GM12878 (cell line): ENCODE data around the gene HBZ. TPM values are rescaled to one million over a fixed set of nuclear protein-coding genes. Genes with fewer than 3 reads are reported as not detected.

Experiments
- ATAC-seq: fragments of 200-7000 bp; cut with Tn5 transposase; 3 replicates; pipeline ENCODE4 v1.9.1; 2020; ENCODE audit warnings: mild to moderate bottlenecking, moderate library complexity
- BruUV-seq: library from RNA; stranded (reverse); fragments of 400-500 nt; replicated peaks from 2 replicates; lab custom pipeline; 2021; lab: Mats Ljungman, UMichigan
- CTCF ChIA-PET: fragments of 300-600 bp; sonication (Branson Sonifier 250); formaldehyde crosslinking; extraction: SDS; loops from one replicate; lab custom pipeline; 2021; ENCODE audit warnings: inconsistent platforms; lab: Yijun Ruan, JAX
- POLR2A ChIA-PET: fragments of 350-600 bp; formaldehyde crosslinking; extraction: SDS; loops from one replicate; lab custom pipeline; 2021; ENCODE audit warnings: inconsistent platforms; lab: Charles Lee
- RAD21 ChIA-PET: fragments of 300-600 bp; sonication (Branson Sonifier 250); formaldehyde crosslinking; loops from one replicate; lab custom pipeline; 2023; ENCODE audit warnings: antibody characterized with exemption; ENCODE audit not compliant: unreplicated experiment; lab: Charles Lee
- SMC1A ChIA-PET: fragments of 300-600 bp; sonication (Branson Sonifier 250); formaldehyde crosslinking; loops from one replicate; lab custom pipeline; 2023; ENCODE audit not compliant: unreplicated experiment, uncharacterized antibody; lab: Charles Lee
- DNase-seq: peaks from one replicate; pipeline ENCODE4 v3.0.0-alpha.2; 2011; ENCODE audit warnings: low read depth, low spot score
- FAIRE-seq: peaks from 3 replicates; lab custom pipeline; 2011; peaks lifted over from hg19 to GRCh38; lab: Jason Lieb, UNC
- H2AFZ ChIP-seq: 2 replicates; pipeline ENCODE4 v1.6.0; 2011; ENCODE audit warnings: low read depth, low read length, control low read depth; ENCODE audit not compliant: control insufficient read depth
- H3K27ac ChIP-seq: 2 replicates; pipeline ENCODE4 v1.5.1; 2011; ENCODE audit warnings: control low read depth; ENCODE audit not compliant: control insufficient read depth, insufficient read depth
- H3K27me3 ChIP-seq, 2 experiments: replicated peaks in 1 of 2; 2 replicates each; pipeline versions ENCODE4 v1.6.0 to v1.6.1; 2011; ENCODE audit warnings: low read length in 1 of 2; ENCODE audit not compliant: control insufficient read depth in 2 of 2, insufficient read depth in 2 of 2
- H3K36me3 ChIP-seq, 2 experiments: 2 replicates each; pipeline ENCODE4 v1.5.1; 2011; ENCODE audit warnings: low read length in 1 of 2; ENCODE audit not compliant: control insufficient read depth in 2 of 2, insufficient read depth in 2 of 2
- H3K4me1 ChIP-seq: 2 replicates; pipeline ENCODE4 v1.6.1; 2011; ENCODE audit warnings: mild to moderate bottlenecking, low read length, moderate library complexity, mixed read lengths; ENCODE audit not compliant: control insufficient read depth, insufficient read depth
- H3K4me2 ChIP-seq: 2 replicates; pipeline ENCODE4 v1.6.0; 2011; ENCODE audit warnings: control low read depth; ENCODE audit not compliant: control insufficient read depth, insufficient read depth
- H3K4me3 ChIP-seq: fragments of 200-600 bp; sonication (generic); 2 replicates; pipeline ENCODE4 v1.5.1; 2016
- H3K79me2 ChIP-seq: 2 replicates; pipeline ENCODE4 v1.6.0; 2011; ENCODE audit warnings: low read length; ENCODE audit not compliant: control insufficient read depth, insufficient read depth
- H3K9ac ChIP-seq: 2 replicates; pipeline ENCODE4 v1.8.0; 2011; ENCODE audit warnings: low read length, control low read depth, mixed read lengths; ENCODE audit not compliant: control insufficient read depth, insufficient read depth
- H3K9me3 ChIP-seq: replicated peaks from 3 replicates; pipeline ENCODE4 v1.5.1; 2011; ENCODE audit warnings: mild to moderate bottlenecking, low read length; ENCODE audit not compliant: control insufficient read depth, insufficient read depth
- H4K20me1 ChIP-seq: 2 replicates; pipeline ENCODE4 v1.6.0; 2011; ENCODE audit not compliant: control insufficient read depth, insufficient read depth
- BMI1 ChIP-seq: fragments of 450-650 bp; IDR thresholded peaks from 2 replicates; pipeline ENCODE4 v1.6.1; 2016; ENCODE audit warnings: mild to moderate bottlenecking, moderate library complexity, borderline replicate concordance
- CREB1 ChIP-seq: IDR thresholded peaks from 2 replicates; pipeline ENCODE4 v1.6.1; 2012; ENCODE audit warnings: low read depth, mild to moderate bottlenecking, inconsistent platforms
- EGR1 ChIP-seq, 2 experiments: IDR thresholded peaks; 1 replicate in 1 of 2; 2 replicates in 1 of 2; pipeline ENCODE4 v1.6.1; 2011 to 2012; ENCODE audit warnings: low read depth in 2 of 2, low read length in 2 of 2, borderline replicate concordance in 1 of 2, mild to moderate bottlenecking in 1 of 2, moderate library complexity in 1 of 2
- IKZF2 ChIP-seq, 2 experiments: fragments of 450-650 bp; IDR thresholded peaks; 2 replicates each; pipeline ENCODE4 v1.6.1; 2017; ENCODE audit warnings: mild to moderate bottlenecking in 2 of 2, moderate library complexity in 2 of 2
- NFYA ChIP-seq: IDR thresholded peaks from 2 replicates; pipeline ENCODE4 v1.6.1; 2011; ENCODE audit warnings: low read depth, mild to moderate bottlenecking, low read length, improper control_type of control experiment, borderline replicate concordance
- NR2C2 ChIP-seq: IDR thresholded peaks from 2 replicates; pipeline ENCODE4 v1.6.1; 2011; ENCODE audit warnings: borderline replicate concordance, low read depth; ENCODE audit not compliant: control insufficient read depth, insufficient read length
- NR2F1 ChIP-seq: fragments of 450-650 bp; conservative IDR thresholded peaks from 2 replicates; pipeline ENCODE4 v1.6.1; 2017; ENCODE audit warnings: mild to moderate bottlenecking
- NRF1 ChIP-seq: conservative IDR thresholded peaks from 2 replicates; pipeline ENCODE4 v1.6.1; 2011; ENCODE audit warnings: mild to moderate bottlenecking, low read depth, low read length, improper control_type of control experiment
- SIN3A ChIP-seq: IDR thresholded peaks from 2 replicates; pipeline ENCODE4 v1.6.1; 2012; ENCODE audit warnings: low read depth, low read length, improper control_type of control experiment
- WGBS: methylation state at CpG from one replicate; pipeline ENCODE4 v1.1.6; 2016; ENCODE audit warnings: low lambda C conversion rate; ENCODE audit not compliant: insufficient replicate concordance, insufficient coverage; ENCODE audit errors: missing lambda C conversion rate; 5-methylcytosine and 5-hydroxymethylcytosine counted together
- in situ Hi-C: fragments of 300-500 bp; cut with MboI; formaldehyde crosslinking; loops from 9 replicates; pipeline ENCODE4 v1.14.3; 2018; ENCODE audit warnings: mixed read lengths
- intact Hi-C: fragments of 100-400 bp; cut with micrococcal nuclease; formaldehyde crosslinking; loops from one replicate; pipeline ENCODE4 v1.14.2; 2022; ENCODE audit not compliant: unreplicated experiment
- polyA plus RNA-seq, 11 experiments: library from polyadenylated mRNA; depleted of rRNA in 4 of 11; unstranded in 6 of 11; stranded (reverse) in 5 of 11; fragments of >200 nt; fragmentation: Nextera tagmentation in 4 of 11; fragmentation: Illumina TruSeq in 1 of 11; extraction: Ambion mirVana in 4 of 11; extraction: Trizol in 1 of 11; gene quantifications; 1 replicate in 1 of 11; 2 replicates in 10 of 11; pipeline versions ENCODE4 v1.2.1 to v1.2.3, GENCODE V29; 2011 to 2016; ENCODE audit warnings: inconsistent platforms in 2 of 11, missing spikeins in 2 of 11, low read depth in 1 of 11
- total RNA-seq, 4 experiments: library from RNA; depleted of rRNA in 3 of 4; stranded (reverse); fragments of >200 nt in 3 of 4; fragmentation: Illumina TruSeq in 1 of 4; extraction: Trizol in 1 of 4; gene quantifications; 2 replicates each; pipeline versions ENCODE4 v1.2.1 to v1.2.3, GENCODE V29; 2013 to 2021
- TF ChIP-seq, protein P1 (sequence below): IDR thresholded peaks from 2 replicates; pipeline ENCODE4 v1.6.1; 2011; ENCODE audit warnings: borderline replicate concordance, low read depth, mild to moderate bottlenecking, moderate library complexity, low read length; ENCODE audit not compliant: insufficient read depth, poor library complexity, severe bottlenecking
- TF ChIP-seq, protein P2 (sequence below): fragments of 450-650 bp; IDR thresholded peaks from 2 replicates; pipeline ENCODE4 v1.6.1; 2016; ENCODE audit warnings: mild to moderate bottlenecking, moderate library complexity, borderline replicate concordance
- TF ChIP-seq, protein P3 (sequence below): fragments of 150-350 bp; IDR thresholded peaks from 2 replicates; pipeline ENCODE4 v1.6.1; 2014; ENCODE audit warnings: mild to moderate bottlenecking, low read depth, low read length
- TF ChIP-seq, protein P4 (sequence below): IDR thresholded peaks from 2 replicates; pipeline ENCODE4 v1.6.1; 2012; ENCODE audit warnings: low read depth, low read length, improper control_type of control experiment

HBZ gene
- total and polyA plus RNA-seq, 10 of the 15 experiments (the other 5 are each of a cell fraction or from before 2014, with no cell fraction given) = 0.49 TPM; not detected in 9

DNA sequence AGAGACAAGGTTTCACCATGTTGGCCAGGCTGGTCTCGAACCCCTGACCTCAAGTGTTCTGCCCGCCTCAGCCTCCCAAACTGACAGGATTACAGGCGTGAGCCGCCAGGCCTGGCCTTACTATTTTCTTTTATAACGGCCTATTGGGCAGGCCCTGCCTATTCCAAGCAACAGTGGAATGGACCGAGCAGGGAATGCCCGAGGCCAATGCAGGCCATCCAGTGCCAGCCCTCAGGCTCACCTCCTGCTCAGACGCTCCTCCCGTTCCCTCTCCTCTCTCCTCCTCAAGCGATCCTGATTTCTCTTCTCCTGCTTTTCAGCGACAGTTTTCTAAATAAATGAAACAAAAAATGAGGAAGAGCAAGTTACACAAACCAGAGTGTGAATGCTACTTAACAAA, 40.2 kb downstream of the HBZ start (continued):
- TF ChIP-seq CREB1 = no peak
- TF ChIP-seq, protein P1, sequence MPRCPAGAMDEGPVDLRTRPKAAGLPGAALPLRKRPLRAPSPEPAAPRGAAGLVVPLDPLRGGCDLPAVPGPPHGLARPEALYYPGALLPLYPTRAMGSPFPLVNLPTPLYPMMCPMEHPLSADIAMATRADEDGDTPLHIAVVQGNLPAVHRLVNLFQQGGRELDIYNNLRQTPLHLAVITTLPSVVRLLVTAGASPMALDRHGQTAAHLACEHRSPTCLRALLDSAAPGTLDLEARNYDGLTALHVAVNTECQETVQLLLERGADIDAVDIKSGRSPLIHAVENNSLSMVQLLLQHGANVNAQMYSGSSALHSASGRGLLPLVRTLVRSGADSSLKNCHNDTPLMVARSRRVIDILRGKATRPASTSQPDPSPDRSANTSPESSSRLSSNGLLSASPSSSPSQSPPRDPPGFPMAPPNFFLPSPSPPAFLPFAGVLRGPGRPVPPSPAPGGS = no peak
- no peak for TF ChIP-seq NR2C2
- TF ChIP-seq NRF1 = no peak
- no peak for TF ChIP-seq SIN3A

DNA sequence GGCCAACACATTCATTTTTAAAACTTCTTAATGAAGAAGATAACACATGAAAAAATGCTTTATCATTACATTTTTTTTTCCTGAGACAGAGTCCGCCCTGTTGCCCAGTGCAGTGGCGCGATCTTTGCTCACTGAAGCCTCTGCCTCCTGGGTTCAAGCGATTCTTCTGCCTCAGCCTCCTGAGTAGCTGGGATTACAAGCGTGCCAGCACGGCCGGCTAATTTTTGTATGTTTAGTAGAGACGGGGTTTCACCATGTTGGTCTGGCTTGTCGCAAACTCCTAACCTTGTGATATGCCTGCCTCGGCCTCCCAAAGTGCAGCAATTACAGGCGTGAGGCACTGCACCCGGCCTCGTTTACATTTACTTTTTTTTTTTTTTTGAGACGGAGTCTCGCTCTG, 41.0 kb downstream of the HBZ start:
- in situ Hi-C loops = no loop called here
- ChIA-PET CTCF (interaction anchor here (1.0 kb wide), 1 partner anchor 86 kb away, joined by 3 read pairs; no protein-coding TSS in a partner anchor), POLR2A (interaction anchor here (1.0 kb wide), 1 partner anchor 8 kb away, joined by 3 read pairs; no protein-coding TSS in a partner anchor), RAD21 (no interaction called here), SMC1A (no interaction called here)
- TF ChIP-seq IKZF2 (IDR thresholded peaks at IDR 0.05) = no peak
- TF ChIP-seq, protein P2, sequence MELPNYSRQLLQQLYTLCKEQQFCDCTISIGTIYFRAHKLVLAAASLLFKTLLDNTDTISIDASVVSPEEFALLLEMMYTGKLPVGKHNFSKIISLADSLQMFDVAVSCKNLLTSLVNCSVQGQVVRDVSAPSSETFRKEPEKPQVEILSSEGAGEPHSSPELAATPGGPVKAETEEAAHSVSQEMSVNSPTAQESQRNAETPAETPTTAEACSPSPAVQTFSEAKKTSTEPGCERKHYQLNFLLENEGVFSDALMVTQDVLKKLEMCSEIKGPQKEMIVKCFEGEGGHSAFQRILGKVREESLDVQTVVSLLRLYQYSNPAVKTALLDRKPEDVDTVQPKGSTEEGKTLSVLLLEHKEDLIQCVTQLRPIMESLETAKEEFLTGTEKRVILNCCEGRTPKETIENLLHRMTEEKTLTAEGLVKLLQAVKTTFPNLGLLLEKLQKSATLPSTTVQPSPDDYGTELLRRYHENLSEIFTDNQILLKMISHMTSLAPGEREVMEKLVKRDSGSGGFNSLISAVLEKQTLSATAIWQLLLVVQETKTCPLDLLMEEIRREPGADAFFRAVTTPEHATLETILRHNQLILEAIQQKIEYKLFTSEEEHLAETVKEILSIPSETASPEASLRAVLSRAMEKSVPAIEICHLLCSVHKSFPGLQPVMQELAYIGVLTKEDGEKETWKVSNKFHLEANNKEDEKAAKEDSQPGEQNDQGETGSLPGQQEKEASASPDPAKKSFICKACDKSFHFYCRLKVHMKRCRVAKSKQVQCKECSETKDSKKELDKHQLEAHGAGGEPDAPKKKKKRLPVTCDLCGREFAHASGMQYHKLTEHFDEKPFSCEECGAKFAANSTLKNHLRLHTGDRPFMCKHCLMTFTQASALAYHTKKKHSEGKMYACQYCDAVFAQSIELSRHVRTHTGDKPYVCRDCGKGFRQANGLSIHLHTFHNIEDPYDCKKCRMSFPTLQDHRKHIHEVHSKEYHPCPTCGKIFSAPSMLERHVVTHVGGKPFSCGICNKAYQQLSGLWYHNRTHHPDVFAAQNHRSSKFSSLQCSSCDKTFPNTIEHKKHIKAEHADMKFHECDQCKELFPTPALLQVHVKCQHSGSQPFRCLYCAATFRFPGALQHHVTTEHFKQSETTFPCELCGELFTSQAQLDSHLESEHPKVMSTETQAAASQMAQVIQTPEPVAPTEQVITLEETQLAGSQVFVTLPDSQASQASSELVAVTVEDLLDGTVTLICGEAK = no peak
- no peak for TF ChIP-seq NFYA
- no peak for TF ChIP-seq NR2F1
- TF ChIP-seq, protein P3, sequence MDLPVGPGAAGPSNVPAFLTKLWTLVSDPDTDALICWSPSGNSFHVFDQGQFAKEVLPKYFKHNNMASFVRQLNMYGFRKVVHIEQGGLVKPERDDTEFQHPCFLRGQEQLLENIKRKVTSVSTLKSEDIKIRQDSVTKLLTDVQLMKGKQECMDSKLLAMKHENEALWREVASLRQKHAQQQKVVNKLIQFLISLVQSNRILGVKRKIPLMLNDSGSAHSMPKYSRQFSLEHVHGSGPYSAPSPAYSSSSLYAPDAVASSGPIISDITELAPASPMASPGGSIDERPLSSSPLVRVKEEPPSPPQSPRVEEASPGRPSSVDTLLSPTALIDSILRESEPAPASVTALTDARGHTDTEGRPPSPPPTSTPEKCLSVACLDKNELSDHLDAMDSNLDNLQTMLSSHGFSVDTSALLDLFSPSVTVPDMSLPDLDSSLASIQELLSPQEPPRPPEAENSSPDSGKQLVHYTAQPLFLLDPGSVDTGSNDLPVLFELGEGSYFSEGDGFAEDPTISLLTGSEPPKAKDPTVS = no peak
- no peak for TF ChIP-seq BMI1
- TF ChIP-seq, protein P4, sequence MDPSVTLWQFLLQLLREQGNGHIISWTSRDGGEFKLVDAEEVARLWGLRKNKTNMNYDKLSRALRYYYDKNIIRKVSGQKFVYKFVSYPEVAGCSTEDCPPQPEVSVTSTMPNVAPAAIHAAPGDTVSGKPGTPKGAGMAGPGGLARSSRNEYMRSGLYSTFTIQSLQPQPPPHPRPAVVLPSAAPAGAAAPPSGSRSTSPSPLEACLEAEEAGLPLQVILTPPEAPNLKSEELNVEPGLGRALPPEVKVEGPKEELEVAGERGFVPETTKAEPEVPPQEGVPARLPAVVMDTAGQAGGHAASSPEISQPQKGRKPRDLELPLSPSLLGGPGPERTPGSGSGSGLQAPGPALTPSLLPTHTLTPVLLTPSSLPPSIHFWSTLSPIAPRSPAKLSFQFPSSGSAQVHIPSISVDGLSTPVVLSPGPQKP = no peak
- TF ChIP-seq NR2C2 = no peak
- no peak for TF ChIP-seq EGR1 (IDR thresholded peaks at IDR 0.05; ENCODE audit: borderline replicate concordance in 1 of 2, low read depth in 2 of 2, low read length in 2 of 2)
- Histone ChIP-seq H3K36me3 (peaks cover 19 to 25% of the 10 kb centered on the region in 2 experiments), H3K4me2 (no peak overlapping the region), H4K20me1 (no peaks in the 10 kb centered on the region), H3K27ac (no peak overlapping the region), H3K27me3 (no peaks in the 10 kb centered on the region), H3K4me3 (no peak overlapping the region), H3K9ac (no peak overlapping the region), H2AFZ (no peak overlapping the region), H3K79me2 (no peaks in the 10 kb centered on the region), H3K4me1 (no peaks in the 10 kb centered on the region), H3K9me3 (no peaks in the 10 kb centered on the region)
- 98% methylated on average over 13 of the region's 15 CpGs for WGBS
- FAIRE-seq (no peak), ATAC-seq (no peak), DNase-seq (no peak)
- no TSS peak for BruUV-seq
- intact Hi-C loops = no loop called here
